Hepatocyte (in vitro differentiated cells): Measurements from ENCODE around the gene SLC2A11.

Experiments
- EZH2 ChIP-seq: fragments of 200-600 bp; sonication (generic); IDR thresholded peaks from 2 replicates; pipeline ENCODE4 v1.6.1; 2016; ENCODE audit warnings: antibody characterized with exemption, mild to moderate bottlenecking, borderline replicate concordance
- EZH2phosphoT487 ChIP-seq: fragments of 200-600 bp; sonication (generic); IDR thresholded peaks from one replicate; pipeline ENCODE4 v1.6.1; 2018; ENCODE audit warnings: antibody characterized with exemption, mild to moderate bottlenecking, low read depth, moderate library complexity; ENCODE audit not compliant: unreplicated experiment, severe bottlenecking
- TF ChIP-seq, protein P1 (sequence below): fragments of 200-600 bp; sonication (generic); IDR thresholded peaks from 2 replicates; pipeline ENCODE4 v1.5.1; 2016; ENCODE audit warnings: antibody characterized with exemption, mild to moderate bottlenecking; ENCODE audit not compliant: poor library complexity

DNA sequence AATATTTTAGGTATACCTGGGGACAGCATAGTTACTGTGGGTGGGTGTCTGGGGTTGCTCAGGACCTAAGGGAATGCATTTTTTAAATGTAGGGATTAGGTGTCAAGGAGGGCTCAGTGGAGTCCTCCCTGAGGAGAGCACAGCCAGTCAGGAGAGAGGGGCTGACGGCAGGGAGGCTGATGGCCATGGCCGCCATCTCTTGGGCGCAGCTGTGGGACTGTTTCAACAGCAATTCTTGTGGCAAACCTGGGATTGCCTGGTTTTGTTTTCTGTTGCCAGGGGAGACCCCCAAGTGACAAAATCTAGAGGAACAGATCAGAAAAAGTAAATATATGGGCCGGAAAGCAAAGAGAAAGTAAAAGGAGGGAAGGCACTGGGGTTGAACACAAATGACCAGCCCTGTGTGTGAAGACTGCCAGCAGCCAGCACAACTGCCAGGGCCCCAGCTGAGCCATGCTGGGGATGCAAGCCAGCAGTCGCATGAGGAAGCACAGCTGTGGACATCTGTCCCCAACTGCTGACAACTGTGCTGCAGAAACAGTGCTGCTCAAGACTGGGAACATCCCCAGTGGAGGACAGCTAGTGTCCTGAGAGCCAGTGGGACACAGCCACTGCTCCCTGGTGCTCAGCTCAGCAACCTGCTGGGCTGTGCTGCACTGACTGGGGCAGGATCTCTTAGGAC lies 47.0 kb downstream of the SLC2A11 start:
- TF ChIP-seq, protein P1, sequence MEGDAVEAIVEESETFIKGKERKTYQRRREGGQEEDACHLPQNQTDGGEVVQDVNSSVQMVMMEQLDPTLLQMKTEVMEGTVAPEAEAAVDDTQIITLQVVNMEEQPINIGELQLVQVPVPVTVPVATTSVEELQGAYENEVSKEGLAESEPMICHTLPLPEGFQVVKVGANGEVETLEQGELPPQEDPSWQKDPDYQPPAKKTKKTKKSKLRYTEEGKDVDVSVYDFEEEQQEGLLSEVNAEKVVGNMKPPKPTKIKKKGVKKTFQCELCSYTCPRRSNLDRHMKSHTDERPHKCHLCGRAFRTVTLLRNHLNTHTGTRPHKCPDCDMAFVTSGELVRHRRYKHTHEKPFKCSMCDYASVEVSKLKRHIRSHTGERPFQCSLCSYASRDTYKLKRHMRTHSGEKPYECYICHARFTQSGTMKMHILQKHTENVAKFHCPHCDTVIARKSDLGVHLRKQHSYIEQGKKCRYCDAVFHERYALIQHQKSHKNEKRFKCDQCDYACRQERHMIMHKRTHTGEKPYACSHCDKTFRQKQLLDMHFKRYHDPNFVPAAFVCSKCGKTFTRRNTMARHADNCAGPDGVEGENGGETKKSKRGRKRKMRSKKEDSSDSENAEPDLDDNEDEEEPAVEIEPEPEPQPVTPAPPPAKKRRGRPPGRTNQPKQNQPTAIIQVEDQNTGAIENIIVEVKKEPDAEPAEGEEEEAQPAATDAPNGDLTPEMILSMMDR: no peak
- TF ChIP-seq EZH2 (no peak), EZH2phosphoT487 (no peak)
